Hematopoietic multipotent progenitor cell treated with erythropoietin and hydrocortisone succinate and interleukin-3 and kit ligand, for 4 days (in vitro differentiated cells): ENCODE measurements around the gene INVS.

Source experiments
- DNase-seq: peaks from one replicate; pipeline ENCODE4 v3.0.0-alpha.2; 2015

INVS gene

GRCh38 chr9:100340224-100340623 lies 241.2 kb downstream of the INVS start:
- no peak for DNase-seq

- no peak for DNase-seq
Observed at GRCh38 chr9:100341889-100342288, 242.8 kb downstream of the INVS start.

- no peak for DNase-seq
Observed at GRCh38 chr9:100346836-100347235, 247.8 kb downstream of the INVS start.

- no peak for DNase-seq
Observed at GRCh38 chr9:100350188-100350587, 251.1 kb downstream of the INVS start.
